IMR-90 (cell line): ENCODE results near the gene DBNDD1. TPM values are rescaled to one million over a fixed set of nuclear protein-coding genes. Genes with fewer than 3 reads are reported as not detected.

Experiments
- ATAC-seq: fragments of 200-7000 bp; cut with Tn5 transposase; 2 replicates; pipeline ENCODE4 v1.9.1; 2020; ENCODE audit warnings: low read depth, mild to moderate bottlenecking, moderate library complexity
- BruUV-seq: library from RNA; stranded (reverse); fragments of 400-500 nt; replicated peaks from 2 replicates; lab custom pipeline; 2021; lab: Mats Ljungman, UMichigan
- CTCF ChIA-PET: fragments of 300-600 bp; formaldehyde crosslinking; extraction: SDS; loops from one replicate; lab custom pipeline; 2021; ENCODE audit warnings: antibody characterized with exemption; lab: Yijun Ruan, JAX
- POLR2A ChIA-PET: fragments of 300-600 bp; sonication (Branson Sonifier 250); formaldehyde crosslinking; loops from one replicate; lab custom pipeline; 2022; ENCODE audit warnings: antibody characterized with exemption; ENCODE audit not compliant: unreplicated experiment; lab: Charles Lee
- DNase-seq: peaks from one replicate; pipeline ENCODE4 v3.0.0; 2013
- H2AFZ ChIP-seq: replicated peaks from 2 replicates; pipeline ENCODE3; 2013; ENCODE audit warnings: low read length, mild to moderate bottlenecking; ENCODE audit not compliant: poor library complexity
- H2AK5ac ChIP-seq: 2 replicates; pipeline ENCODE4 v1.6.1; 2013; ENCODE audit warnings: low read depth, low read length, inconsistent platforms
- H2AK9ac ChIP-seq: replicated peaks from 2 replicates; pipeline ENCODE3; 2013; ENCODE audit warnings: mild to moderate bottlenecking, low read depth, low read length, moderate library complexity; ENCODE audit not compliant: poor library complexity
- H2BK120ac ChIP-seq: 2 replicates; pipeline ENCODE4 v1.6.1; 2013; ENCODE audit warnings: low read depth, low read length, inconsistent platforms
- H2BK15ac ChIP-seq: 3 replicates; pipeline ENCODE4 v1.6.1; 2013; ENCODE audit warnings: low read depth, low read length, inconsistent platforms
- H2BK20ac ChIP-seq: 2 replicates; pipeline ENCODE4 v1.6.1; 2013; ENCODE audit warnings: low read depth, mild to moderate bottlenecking, inconsistent platforms, low read length, moderate library complexity
- H2BK5ac ChIP-seq: 2 replicates; pipeline ENCODE4 v1.6.1; 2013; ENCODE audit warnings: mild to moderate bottlenecking, low read depth, low read length, inconsistent platforms; ENCODE audit not compliant: poor library complexity, severe bottlenecking
- H3K14ac ChIP-seq: replicated peaks from 2 replicates; pipeline ENCODE4 v1.6.1; 2013; ENCODE audit warnings: low read depth, low read length, inconsistent platforms
- H3K18ac ChIP-seq: 2 replicates; pipeline ENCODE4 v1.6.1; 2013; ENCODE audit warnings: low read depth, low read length, control low read depth
- H3K23ac ChIP-seq: 2 replicates; pipeline ENCODE4 v1.6.1; 2013; ENCODE audit warnings: low read depth, low read length, inconsistent platforms
- H3K27ac ChIP-seq: 2 replicates; pipeline ENCODE4 v1.5.1; 2013; ENCODE audit warnings: mild to moderate bottlenecking, control low read depth, low read length; ENCODE audit not compliant: insufficient read depth
- H3K27me3 ChIP-seq: 2 replicates; pipeline ENCODE4 v1.6.1; 2013; ENCODE audit warnings: low read length; ENCODE audit not compliant: control insufficient read depth, insufficient read depth
- H3K36me3 ChIP-seq: 2 replicates; pipeline ENCODE4 v1.6.1; 2013; ENCODE audit warnings: low read length, mixed read lengths; ENCODE audit not compliant: control insufficient read depth, insufficient read depth
- H3K4ac ChIP-seq: 2 replicates; pipeline ENCODE4 v1.6.1; 2013; ENCODE audit warnings: low read depth, low read length, inconsistent platforms
- H3K4me1 ChIP-seq: 2 replicates; pipeline ENCODE4 v1.6.1; 2013; ENCODE audit warnings: low read length, mixed read lengths; ENCODE audit not compliant: control insufficient read depth, insufficient read depth
- H3K4me2 ChIP-seq: 2 replicates; pipeline ENCODE4 v1.6.1; 2013; ENCODE audit warnings: low read depth, mild to moderate bottlenecking, control low read depth, low read length, moderate library complexity
- H3K4me3 ChIP-seq: 2 replicates; pipeline ENCODE4 v1.5.1; 2013; ENCODE audit warnings: low read depth, mild to moderate bottlenecking, control low read depth, low read length, moderate library complexity; ENCODE audit not compliant: insufficient read depth
- H3K56ac ChIP-seq: 2 replicates; pipeline ENCODE4 v1.6.1; 2013; ENCODE audit warnings: low read length, inconsistent platforms; ENCODE audit not compliant: insufficient read depth; ENCODE audit errors: extremely low read depth
- H3K79me1 ChIP-seq, 2 experiments: 2 replicates each; pipeline ENCODE4 v1.6.1; 2013; ENCODE audit warnings: low read length in 2 of 2, inconsistent platforms in 1 of 2, low read depth in 1 of 2
- H3K9ac ChIP-seq: 2 replicates; pipeline ENCODE4 v1.6.1; 2013; ENCODE audit warnings: low read depth, low read length, control low read depth
- H3K9me1 ChIP-seq: 2 replicates; pipeline ENCODE4 v1.6.1; 2013; ENCODE audit warnings: low read length, inconsistent platforms; ENCODE audit not compliant: insufficient read depth
- H3K9me3 ChIP-seq: 2 replicates; pipeline ENCODE4 v1.6.1; 2013; ENCODE audit warnings: low read length; ENCODE audit not compliant: control insufficient read depth, insufficient read depth
- H4K20me1 ChIP-seq: 2 replicates; pipeline ENCODE4 v1.6.1; 2013; ENCODE audit warnings: low read length, inconsistent platforms; ENCODE audit not compliant: insufficient read depth
- H4K5ac ChIP-seq: 2 replicates; pipeline ENCODE4 v1.6.1; 2013; ENCODE audit warnings: mild to moderate bottlenecking, low read depth, low read length, control low read depth
- H4K8ac ChIP-seq, 2 experiments: 2 replicates each; pipeline ENCODE4 v1.6.1; 2013; ENCODE audit warnings: low read depth in 2 of 2, low read length in 2 of 2, control low read depth in 1 of 2, inconsistent platforms in 1 of 2
- H4K91ac ChIP-seq: 2 replicates; pipeline ENCODE4 v1.6.1; 2013; ENCODE audit warnings: low read depth, low read length, inconsistent platforms; ENCODE audit not compliant: insufficient read depth
- CEBPB ChIP-seq: IDR thresholded peaks from 2 replicates; pipeline ENCODE4 v1.6.1; 2012; ENCODE audit warnings: low read depth, low read length, improper control_type of control experiment
- WGBS, 2 experiments: methylation state at CpG; one replicate each; pipeline versions ENCODE4 v1.1.5 to v1.1.7; 2013; ENCODE audit warnings: missing lambda C conversion rate in 2 of 2; ENCODE audit not compliant: insufficient read length in 1 of 2; ENCODE audit errors: extremely low coverage in 2 of 2; 5-methylcytosine and 5-hydroxymethylcytosine counted together
- dilution Hi-C: fragments of 300-500 bp; cut with HindIII; formaldehyde crosslinking; loops from one replicate; pipeline ENCODE4 v1.14.3; 2018; ENCODE audit warnings: low sequenced_read_pairs; ENCODE audit not compliant: unreplicated experiment
- in situ Hi-C: fragments of 300-500 bp; cut with MboI; formaldehyde crosslinking; loops from 3 replicates; pipeline ENCODE4 v1.14.3; 2019; ENCODE audit warnings: low sequenced_read_pairs, inconsistent platforms, mixed read lengths
- intact Hi-C: fragments of 100-400 bp; cut with micrococcal nuclease; formaldehyde crosslinking; loops from 2 replicates; pipeline ENCODE4 v1.10.0; 2022
- polyA plus RNA-seq, 3 experiments: library from polyadenylated mRNA; depleted of rRNA; stranded (reverse); fragments of >200 nt; gene quantifications; 2 replicates each; pipeline ENCODE4 v1.2.3, GENCODE V29; 2012; ENCODE audit warnings: low replicate concordance in 1 of 3
- total RNA-seq: library from RNA; depleted of rRNA; stranded (reverse); fragments of >200 nt; gene quantifications from 2 replicates; pipeline ENCODE4 v1.2.3, GENCODE V29; 2012

The DBNDD1 gene
- total and polyA plus RNA-seq, 2 of the 4 experiments (the other 2 are of a cell fraction) = 3.4 to 23.0 TPM

GRCh38 chr16:89993377-89993776 is 25.9 kb downstream of the DBNDD1 start:
- dilution Hi-C loops (no loop called here), in situ Hi-C loops (no loop called here), intact Hi-C loops (no loop called here)
- no peak for TF ChIP-seq CEBPB
- no CpG with 5 or more reads among the region's 4 CpGs for WGBS, 2 experiments
- peaks cover 49% of the 10 kb centered on the region for H3K36me3 ChIP-seq
- no peak overlapping the region for H2AK5ac ChIP-seq
- H3K23ac ChIP-seq = no peak overlapping the region
- no peak overlapping the region for H3K4me2 ChIP-seq
- ChIA-PET CTCF (no interaction called here), POLR2A (no interaction called here)
- H4K91ac ChIP-seq = no peak overlapping the region
- no peak overlapping the region for H2BK15ac ChIP-seq
- no peak overlapping the region for H3K27ac ChIP-seq
- no peaks in the 10 kb centered on the region for H3K27me3 ChIP-seq
- no peaks in the 10 kb centered on the region for H3K4me1 ChIP-seq
- H2BK20ac ChIP-seq = no peak overlapping the region
- ATAC-seq (no peak), DNase-seq (no peak)
- H3K9me1 ChIP-seq = 0 out of 2 replicates have a peak, but pooled peaks cover 3% of the 10 kb centered on the region
- H2AFZ ChIP-seq = no peak overlapping the region
- BruUV-seq = no TSS peak
- H4K20me1 ChIP-seq = peaks cover 28% of the 10 kb centered on the region
- no peak overlapping the region for H3K56ac ChIP-seq
- H3K9ac ChIP-seq = no peak overlapping the region
- H3K4me3 ChIP-seq = no peak overlapping the region
- no peak overlapping the region for H3K4ac ChIP-seq
- H2BK120ac ChIP-seq = no peak overlapping the region
- no peak overlapping the region for H4K5ac ChIP-seq
- H4K8ac ChIP-seq = no peak overlapping the region
- H2BK5ac ChIP-seq = no peak overlapping the region
- H3K79me1 ChIP-seq = peaks cover 9 to 13% of the 10 kb centered on the region in 2 experiments; a peak in 2 of 4 replicates
- H3K18ac ChIP-seq = no peak overlapping the region
- no peak overlapping the region for H3K14ac ChIP-seq
- H2AK9ac ChIP-seq = no peak overlapping the region
- peaks cover 21% of the 10 kb centered on the region for H3K9me3 ChIP-seq
